G401.6 (cell line): ENCODE measurements around the gene GANAB.
"Not testable (repeated sequence)": the region's sequence is repeated elsewhere in the genome, so short reads cannot be mapped to it uniquely, and the experiment has no call there.

Source experiments
- FAIRE-seq: peaks from 2 replicates; lab custom pipeline; 2012; peaks lifted over from hg19 to GRCh38; lab: Jason Lieb, UNC

The GANAB gene

GRCh38 chr11:62621027-62621566, 25.3 kb downstream of the GANAB start:
- FAIRE-seq: no peak

DNA sequence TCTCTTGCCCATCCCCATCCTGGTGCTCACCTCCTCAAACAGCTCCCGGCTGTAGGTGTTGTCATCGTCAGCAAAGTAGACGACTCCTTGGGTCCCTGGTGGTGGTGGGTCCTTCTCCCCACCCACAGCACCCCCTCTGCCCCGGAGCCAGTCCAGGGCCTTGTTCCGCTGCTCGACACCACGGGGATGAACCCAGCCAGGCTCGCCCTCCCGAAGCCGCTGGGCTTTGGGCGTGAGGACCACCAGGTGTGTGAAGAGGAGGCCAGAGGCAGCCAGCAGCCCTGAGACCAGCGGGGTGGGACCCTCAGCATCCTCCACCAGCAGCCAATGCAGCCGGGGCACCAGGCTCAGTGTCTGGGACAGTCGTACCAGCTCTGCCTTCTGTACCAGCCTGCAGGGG, 29.5 kb downstream of the GANAB start:
- FAIRE-seq: not testable (repeated sequence)

GRCh38 chr11:62615521-62615920, 30.9 kb downstream of the GANAB start:
- FAIRE-seq: no peak

- FAIRE-seq: no peak
These were observed 32.1 kb downstream of the GANAB start for GRCh38 chr11:62614275-62614674.

DNA sequence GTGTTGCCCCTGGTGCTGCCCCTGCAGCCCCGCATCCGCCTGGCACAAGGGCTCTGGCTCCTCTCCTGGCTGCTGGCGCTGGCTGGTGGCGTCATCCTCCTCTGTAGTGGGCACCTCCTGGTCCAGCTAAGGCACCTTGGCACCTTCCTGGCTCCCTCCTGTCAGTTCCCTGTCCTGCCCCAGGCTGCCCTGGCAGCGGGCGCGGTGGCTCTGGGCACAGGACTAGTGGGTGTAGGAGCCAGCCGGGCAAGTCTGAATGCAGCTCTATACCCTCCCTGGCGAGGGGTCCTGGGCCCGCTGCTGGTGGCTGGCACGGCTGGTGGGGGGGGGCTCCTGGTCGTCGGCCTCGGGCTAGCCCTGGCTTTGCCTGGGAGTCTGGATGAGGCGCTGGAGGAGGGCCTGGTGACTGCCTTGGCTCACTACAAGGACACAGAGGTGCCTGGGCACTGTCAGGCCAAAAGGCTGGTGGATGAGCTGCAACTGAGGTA, 33.1 kb downstream of the GANAB start:
- no peak for FAIRE-seq

DNA sequence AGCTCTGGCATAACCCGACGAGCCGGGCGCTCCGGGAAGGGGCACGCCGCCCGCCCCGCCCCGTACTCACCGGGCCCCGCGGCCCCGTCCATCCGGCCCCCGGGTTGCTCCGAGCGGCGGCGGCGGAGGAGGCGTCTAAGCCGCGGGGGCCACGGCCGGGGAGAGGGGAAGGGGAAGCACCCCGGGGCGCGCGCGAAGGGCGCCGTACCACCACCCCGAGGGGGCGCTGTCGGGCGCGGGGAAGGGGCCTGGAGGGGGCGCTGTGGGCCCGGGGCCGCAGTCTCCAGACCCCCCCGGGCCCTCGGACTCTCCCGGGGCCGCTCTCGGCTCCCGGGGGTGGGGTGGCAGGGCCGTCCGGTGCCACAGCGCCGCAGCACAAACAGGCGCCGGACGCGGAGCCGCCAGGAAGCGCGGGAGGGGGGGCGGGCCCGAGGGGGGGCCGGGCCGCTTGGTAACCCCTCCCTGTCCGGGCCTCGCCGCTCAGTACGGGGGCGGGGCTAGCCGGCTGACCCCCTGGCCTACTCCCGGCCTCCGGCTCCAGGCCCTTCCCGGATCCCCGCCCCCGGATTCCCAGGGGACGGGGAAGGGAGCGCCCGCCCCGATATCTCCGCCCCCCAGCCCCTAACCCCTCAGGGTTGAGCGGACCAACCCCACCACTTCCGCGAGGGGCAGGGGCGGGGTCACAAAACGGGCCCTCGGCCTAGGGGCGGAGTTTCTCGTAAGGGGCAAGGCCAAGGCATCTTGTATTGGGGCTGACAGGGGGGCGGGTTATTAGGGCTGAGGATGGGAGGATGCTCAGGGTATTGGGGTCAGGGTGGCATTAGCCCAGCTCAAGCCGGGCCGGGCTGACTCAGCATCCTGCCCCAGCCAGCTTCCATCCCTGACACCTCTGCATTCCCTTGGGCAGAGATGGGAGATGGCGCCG, 33.8 kb downstream of the GANAB start, which contains the start of the genes EML3 and ROM1:
Gene EML3 (minus strand): TSS at position 410 of the 925 bp plus-strand sequence. CDS start 318 bp downstream, at position 92.
Gene ROM1 (plus strand): TSS at position 892 of the 925 bp plus-strand sequence. CDS start 25 bp downstream, at position 917.
- peak; percentile 94 for FAIRE-seq

- no peak for FAIRE-seq
These were observed 34.6 kb downstream of the GANAB start for GRCh38 chr11:62611705-62612365.

GRCh38 chr11:62610814-62611704, 35.4 kb downstream of the GANAB start:
- FAIRE-seq: no peak

- no peak for FAIRE-seq
These were observed 36.0 kb downstream of the GANAB start for GRCh38 chr11:62610403-62610802.

- FAIRE-seq: no peak
These were observed 37.6 kb downstream of the GANAB start for GRCh38 chr11:62608776-62609175.

- no peak for FAIRE-seq
These were observed 38.7 kb downstream of the GANAB start for GRCh38 chr11:62607714-62608113.

DNA sequence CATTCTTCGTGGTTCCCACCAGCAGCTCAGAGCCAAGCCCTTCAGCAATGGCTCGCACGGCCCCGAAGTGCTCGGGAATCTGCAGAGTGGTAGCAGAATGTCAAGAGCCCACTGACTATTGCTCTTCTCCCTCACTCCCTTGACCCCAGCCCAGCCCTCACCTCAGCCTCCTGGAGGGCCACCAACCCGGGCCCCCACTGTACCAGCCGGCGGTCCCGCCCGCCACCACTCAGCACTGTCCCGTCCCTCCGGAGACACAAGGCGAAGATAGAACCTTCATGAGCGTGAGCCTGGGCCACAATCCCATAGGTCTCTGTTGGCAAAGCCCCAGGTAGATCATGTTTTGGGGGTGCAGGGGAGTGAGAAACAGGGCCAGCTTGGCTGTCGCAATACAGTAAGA, 40.5 kb downstream of the GANAB start:
- no peak for FAIRE-seq

DNA sequence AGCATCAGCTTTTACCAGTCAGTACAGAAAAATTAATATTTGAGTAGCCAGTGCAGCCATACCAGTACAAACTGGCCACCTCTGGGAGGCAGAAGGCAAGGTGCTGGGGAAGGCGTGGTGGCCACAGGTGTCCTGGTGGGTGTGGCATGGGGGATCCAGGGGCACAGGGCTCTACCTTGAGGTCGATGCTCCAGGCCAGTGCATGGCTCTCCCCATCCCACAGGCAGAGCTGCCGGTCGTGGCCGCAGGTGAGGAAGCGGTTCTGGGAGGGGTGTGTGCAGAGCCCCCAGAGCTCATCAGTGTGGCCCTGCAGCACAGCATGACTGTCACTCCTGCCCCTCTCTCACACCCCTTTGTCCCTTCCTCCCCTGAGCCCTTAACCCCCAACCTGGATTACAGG, 40.9 kb downstream of the GANAB start:
- FAIRE-seq: no peak

GRCh38 chr11:62604460-62605120, 41.8 kb downstream of the GANAB start:
- FAIRE-seq: no peak

- no peak for FAIRE-seq
These were observed 42.6 kb downstream of the GANAB start for GRCh38 chr11:62603776-62604299.

DNA sequence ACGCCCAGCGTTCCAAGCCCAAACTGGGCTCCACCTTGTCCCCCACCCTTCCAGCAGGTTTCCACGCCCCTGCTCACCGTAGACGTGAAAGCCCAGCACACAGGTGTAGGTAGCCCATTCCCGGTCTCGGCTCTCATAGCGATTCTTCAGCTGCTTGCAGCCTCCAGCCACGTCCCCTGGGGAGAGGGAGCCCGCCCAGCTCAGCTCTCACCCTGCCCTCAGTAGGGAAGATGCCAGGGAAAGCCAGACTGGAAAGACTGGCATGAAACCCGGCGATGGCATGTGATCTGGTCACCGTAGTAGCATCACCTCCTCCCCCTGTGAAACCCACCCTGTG, 43.4 kb downstream of the GANAB start:
- no peak for FAIRE-seq

GRCh38 chr11:62602141-62603071, 44.0 kb downstream of the GANAB start:
- FAIRE-seq: no peak

DNA sequence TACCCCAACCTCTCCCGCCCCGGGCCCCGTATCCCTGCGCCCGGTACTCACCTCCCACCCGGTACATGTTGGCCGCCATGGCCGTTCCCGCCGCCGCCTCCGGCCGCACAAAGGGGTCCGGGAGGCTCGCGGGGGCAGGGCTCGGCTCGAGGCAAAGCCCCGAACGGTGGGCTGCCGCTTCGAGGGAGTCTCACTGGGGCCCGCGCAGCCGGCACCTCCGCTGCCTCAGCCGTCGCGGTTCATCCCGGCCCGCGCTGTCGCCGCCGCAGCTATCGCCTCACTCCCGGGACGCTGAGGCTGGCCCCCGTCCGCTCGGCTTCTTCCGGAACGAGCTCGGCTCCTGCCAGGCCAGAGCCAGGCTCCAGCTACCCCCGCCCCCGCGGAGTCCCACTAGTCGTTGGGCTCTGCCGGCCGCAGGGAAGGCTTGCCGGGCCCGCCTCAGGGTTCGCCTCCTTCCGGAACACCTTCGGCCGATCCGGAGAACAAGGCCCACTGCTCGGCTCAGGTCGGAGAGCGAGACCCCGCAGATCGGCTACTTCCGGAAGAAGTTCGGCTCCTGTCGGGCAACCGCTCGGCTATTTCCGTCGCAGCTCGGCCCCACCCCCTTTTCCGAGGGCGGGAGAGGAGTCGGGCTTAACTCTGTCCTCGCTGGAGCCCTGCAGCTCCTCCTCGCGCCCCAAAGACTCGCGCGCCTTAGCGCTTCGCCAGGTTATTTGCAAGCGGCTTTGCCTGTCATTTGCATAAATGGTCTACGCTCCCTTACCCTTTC, 44.9 kb downstream of the GANAB start, which contains the start of gene MTA2:
Gene MTA2 (minus strand): TSS at position 494 of the 769 bp plus-strand sequence. CDS start 415 bp downstream, at position 79.
- FAIRE-seq: peak; percentile 99

DNA sequence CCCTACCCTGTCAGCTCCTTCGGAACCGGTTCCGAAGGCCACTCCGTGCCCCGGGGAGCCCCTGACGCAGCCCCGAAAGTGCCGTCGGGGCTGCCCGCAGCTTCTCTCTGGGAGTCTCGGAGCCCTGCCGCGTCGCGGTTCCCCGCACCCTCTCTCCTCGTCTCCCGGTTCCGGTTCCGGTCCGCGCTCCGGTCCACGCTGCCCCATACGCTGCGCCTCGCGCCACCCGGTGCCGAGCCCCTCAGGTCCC, 45.4 kb downstream of the GANAB start:
- FAIRE-seq: no peak
